ENCODE data around the gene FYN. TPM values are rescaled to one million over a fixed set of nuclear protein-coding genes. Genes with fewer than 3 reads are reported as not detected.

Gene FYN
- total RNA-seq, 1 donor from 2014 or later = 331 TPM

GRCh38 chr6:111720931-111721496, 152.2 kb downstream of the FYN start:
- Mint-ChIP-seq H3K27me3 (no peaks in the 10 kb centered on the region), H3K4me3 (no peak overlapping the region), H3K27ac (peak overlapping the region; percentile 41), H3K4me1 (peaks cover 56% of the 10 kb centered on the region), H3K9me3 (peaks cover 3% of the 10 kb centered on the region), H3K36me3 (ENCODE audit: low read depth) (peaks cover 68% of the 10 kb centered on the region)
- no peak for DNase-seq
- intact Hi-C loops (cut with micrococcal nuclease) = no loop called here

GRCh38 chr6:111718990-111719389, 154.3 kb downstream of the FYN start:
- intact Hi-C loops (cut with micrococcal nuclease) = no loop called here
- no peak for DNase-seq
- H3K27ac Mint-ChIP-seq = peak overlapping the region; percentile 19
- no peak overlapping the region for H3K4me3 Mint-ChIP-seq
- peaks cover 3% of the 10 kb centered on the region for H3K9me3 Mint-ChIP-seq
- peaks cover 54% of the 10 kb centered on the region for H3K4me1 Mint-ChIP-seq
- H3K36me3 Mint-ChIP-seq (ENCODE audit: low read depth) = peaks cover 75% of the 10 kb centered on the region
- H3K27me3 Mint-ChIP-seq = no peaks in the 10 kb centered on the region

- DNase-seq = no peak
- peak overlapping the region; percentile 51 for H3K27ac Mint-ChIP-seq
- intact Hi-C loops (cut with micrococcal nuclease) = no loop called here
- H3K4me1 Mint-ChIP-seq = peaks cover 60% of the 10 kb centered on the region
- H3K27me3 Mint-ChIP-seq = no peaks in the 10 kb centered on the region
- H3K9me3 Mint-ChIP-seq = peaks cover 3% of the 10 kb centered on the region
- peaks cover 82% of the 10 kb centered on the region for H3K36me3 Mint-ChIP-seq (ENCODE audit: low read depth)
- no peak overlapping the region for H3K4me3 Mint-ChIP-seq
These were observed 154.9 kb downstream of the FYN start for GRCh38 chr6:111718326-111718725.

GRCh38 chr6:111717621-111718020, 155.6 kb downstream of the FYN start:
- H3K4me1 Mint-ChIP-seq = peaks cover 61% of the 10 kb centered on the region
- H3K27ac Mint-ChIP-seq = peak overlapping the region; percentile 15
- H3K36me3 Mint-ChIP-seq (ENCODE audit: low read depth) = peaks cover 88% of the 10 kb centered on the region
- no peak for DNase-seq
- intact Hi-C loops (cut with micrococcal nuclease) = no loop called here
- no peaks in the 10 kb centered on the region for H3K27me3 Mint-ChIP-seq
- no peak overlapping the region for H3K4me3 Mint-ChIP-seq
- peaks cover 3% of the 10 kb centered on the region for H3K9me3 Mint-ChIP-seq

- Mint-ChIP-seq H3K36me3 (ENCODE audit: low read depth) (peaks cover 90% of the 10 kb centered on the region), H3K9me3 (no peaks in the 10 kb centered on the region), H3K4me3 (no peak overlapping the region), H3K27me3 (no peaks in the 10 kb centered on the region), H3K27ac (peak overlapping the region; percentile 82), H3K4me1 (peaks cover 61% of the 10 kb centered on the region)
- intact Hi-C loops (cut with micrococcal nuclease) = no loop called here
- no peak for DNase-seq
These were observed 156.9 kb downstream of the FYN start for GRCh38 chr6:111716325-111716724.

GRCh38 chr6:111715321-111715720, 157.9 kb downstream of the FYN start:
- Mint-ChIP-seq H3K4me1 (peaks cover 62% of the 10 kb centered on the region), H3K4me3 (peak overlapping the region; percentile 67), H3K27ac (peak overlapping the region; percentile 92), H3K36me3 (ENCODE audit: low read depth) (peaks cover 88% of the 10 kb centered on the region), H3K27me3 (no peaks in the 10 kb centered on the region), H3K9me3 (no peaks in the 10 kb centered on the region)
- peak; percentile 79 for DNase-seq
- intact Hi-C loops (cut with micrococcal nuclease) = loop anchor here (2.0 kb wide), 2 partner anchors 35 to 49 kb away; no protein-coding TSS in a partner anchor

GRCh38 chr6:111714416-111715270, 158.6 kb downstream of the FYN start:
- peaks cover 67% of the 10 kb centered on the region for H3K4me1 Mint-ChIP-seq
- intact Hi-C loops (cut with micrococcal nuclease) = loop anchor here (2.0 kb wide), 2 partner anchors 36 to 50 kb away; no protein-coding TSS in a partner anchor
- no peaks in the 10 kb centered on the region for H3K9me3 Mint-ChIP-seq
- peak overlapping the region; percentile 67 for H3K4me3 Mint-ChIP-seq
- peak overlapping the region; percentile 92 for H3K27ac Mint-ChIP-seq
- H3K36me3 Mint-ChIP-seq (ENCODE audit: low read depth) = peaks cover 86% of the 10 kb centered on the region
- no peaks in the 10 kb centered on the region for H3K27me3 Mint-ChIP-seq
- DNase-seq = no peak

GRCh38 chr6:111713811-111714210, 159.4 kb downstream of the FYN start:
- H3K9me3 Mint-ChIP-seq = no peaks in the 10 kb centered on the region
- no peaks in the 10 kb centered on the region for H3K27me3 Mint-ChIP-seq
- peak overlapping the region; percentile 92 for H3K27ac Mint-ChIP-seq
- peaks cover 66% of the 10 kb centered on the region for H3K4me1 Mint-ChIP-seq
- intact Hi-C loops (cut with micrococcal nuclease) = loop anchor here (2.0 kb wide), 2 partner anchors 37 to 51 kb away; no protein-coding TSS in a partner anchor
- H3K4me3 Mint-ChIP-seq = no peak overlapping the region
- DNase-seq = no peak
- peaks cover 84% of the 10 kb centered on the region for H3K36me3 Mint-ChIP-seq (ENCODE audit: low read depth)

GRCh38 chr6:111713236-111713635, 160.0 kb downstream of the FYN start:
- no peaks in the 10 kb centered on the region for H3K9me3 Mint-ChIP-seq

GRCh38 chr6:111711984-111712752, 161.1 kb downstream of the FYN start:
- H3K9me3 Mint-ChIP-seq = no peaks in the 10 kb centered on the region
- DNase-seq = no peak
- peaks cover 68% of the 10 kb centered on the region for H3K4me1 Mint-ChIP-seq
- H3K4me3 Mint-ChIP-seq = no peak overlapping the region
- peaks cover 80% of the 10 kb centered on the region for H3K36me3 Mint-ChIP-seq (ENCODE audit: low read depth)
- intact Hi-C loops (cut with micrococcal nuclease) = loop anchor here (2.0 kb wide), 3 partner anchors 93 to 453 kb away; no protein-coding TSS in a partner anchor
- H3K27ac Mint-ChIP-seq = peak overlapping the region; percentile 31
- H3K27me3 Mint-ChIP-seq = no peaks in the 10 kb centered on the region

More at GRCh38 chr6:111713236-111713635, 160.0 kb downstream of the FYN start:
- intact Hi-C loops (cut with micrococcal nuclease) = no loop called here
- Mint-ChIP-seq H3K36me3 (ENCODE audit: low read depth) (peaks cover 81% of the 10 kb centered on the region), H3K27me3 (no peaks in the 10 kb centered on the region), H3K4me3 (no peak overlapping the region), H3K4me1 (peaks cover 65% of the 10 kb centered on the region), H3K27ac (peak overlapping the region; percentile 56)
- DNase-seq = no peak

GRCh38 chr6:111711476-111711875, 161.8 kb downstream of the FYN start:
- H3K4me1 Mint-ChIP-seq = peaks cover 70% of the 10 kb centered on the region

GRCh38 chr6:111710911-111711310, 162.3 kb downstream of the FYN start:
- DNase-seq = no peak
- Mint-ChIP-seq H3K27ac (peak overlapping the region; percentile 31), H3K36me3 (ENCODE audit: low read depth) (peaks cover 78% of the 10 kb centered on the region), H3K27me3 (no peaks in the 10 kb centered on the region), H3K4me1 (peaks cover 65% of the 10 kb centered on the region), H3K9me3 (no peaks in the 10 kb centered on the region), H3K4me3 (no peak overlapping the region)
- intact Hi-C loops (cut with micrococcal nuclease) = loop anchor here (1.0 to 2.0 kb wide), 6 partner anchors 94 to 454 kb away; no protein-coding TSS in a partner anchor

More at GRCh38 chr6:111711476-111711875, 161.8 kb downstream of the FYN start:
- H3K27me3 Mint-ChIP-seq = no peaks in the 10 kb centered on the region
- H3K4me3 Mint-ChIP-seq = no peak overlapping the region
- no peak for DNase-seq
- H3K36me3 Mint-ChIP-seq (ENCODE audit: low read depth) = peaks cover 83% of the 10 kb centered on the region
- H3K27ac Mint-ChIP-seq = peak overlapping the region; percentile 31
- intact Hi-C loops (cut with micrococcal nuclease) = loop anchor here (2.0 kb wide), 3 partner anchors 93 to 453 kb away; no protein-coding TSS in a partner anchor
- H3K9me3 Mint-ChIP-seq = no peaks in the 10 kb centered on the region

- Mint-ChIP-seq H3K27me3 (no peaks in the 10 kb centered on the region), H3K36me3 (ENCODE audit: low read depth) (peaks cover 75% of the 10 kb centered on the region), H3K4me3 (no peak overlapping the region), H3K9me3 (no peaks in the 10 kb centered on the region), H3K27ac (peak overlapping the region; percentile 59), H3K4me1 (peaks cover 63% of the 10 kb centered on the region)
- no peak for DNase-seq
- intact Hi-C loops (cut with micrococcal nuclease) = loop anchor here (1.0 to 2.0 kb wide), 6 partner anchors 94 to 454 kb away; no protein-coding TSS in a partner anchor
These were observed 162.8 kb downstream of the FYN start for GRCh38 chr6:111710439-111710838.
